ENCODE results near the gene NUDCD3.
A peak's percentile ranks its signal among the peaks of the same experiment; 100 is the strongest.
"Not testable (repeated sequence)": the region's sequence is repeated elsewhere in the genome, so short reads cannot be mapped to it uniquely, and the experiment has no call there.

The NUDCD3 gene

DNA sequence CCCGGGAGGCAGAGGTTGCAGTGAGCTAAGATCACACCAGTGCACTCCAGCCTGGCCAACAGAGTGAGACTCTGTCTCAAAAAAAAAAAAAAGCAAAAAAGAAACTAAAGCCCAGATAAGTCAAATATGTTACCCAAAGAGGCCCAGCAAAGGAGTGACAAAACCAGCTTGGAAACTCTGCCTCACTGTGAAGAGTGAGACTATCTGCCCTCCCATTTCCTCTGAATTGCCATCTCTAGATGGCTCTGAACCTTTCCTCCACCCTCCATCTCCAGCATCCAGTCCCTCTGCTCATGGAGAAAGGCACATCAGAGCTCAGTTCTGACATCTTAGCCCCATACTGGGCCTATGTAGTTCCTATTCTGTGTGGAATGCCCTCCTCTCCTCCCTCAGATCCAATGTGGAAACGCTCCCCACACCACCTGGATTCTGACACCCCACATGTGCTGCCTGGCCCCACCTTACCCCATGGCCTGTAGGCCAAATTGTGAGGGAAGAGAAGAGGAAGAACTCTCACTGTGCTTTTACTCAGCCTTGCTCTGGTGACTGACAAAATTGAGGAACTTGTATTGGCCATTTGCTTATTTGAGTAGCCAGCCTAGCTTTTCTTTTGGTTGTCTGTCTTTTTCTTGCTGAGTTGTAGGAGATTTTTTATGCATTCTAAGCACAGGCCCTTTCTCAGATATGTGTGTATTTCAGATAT is 18.0 kb upstream of the NUDCD3 start:
- DNase-seq (ENCODE audit: low read depth) = no peak
- TF ChIP-seq, protein P1, sequence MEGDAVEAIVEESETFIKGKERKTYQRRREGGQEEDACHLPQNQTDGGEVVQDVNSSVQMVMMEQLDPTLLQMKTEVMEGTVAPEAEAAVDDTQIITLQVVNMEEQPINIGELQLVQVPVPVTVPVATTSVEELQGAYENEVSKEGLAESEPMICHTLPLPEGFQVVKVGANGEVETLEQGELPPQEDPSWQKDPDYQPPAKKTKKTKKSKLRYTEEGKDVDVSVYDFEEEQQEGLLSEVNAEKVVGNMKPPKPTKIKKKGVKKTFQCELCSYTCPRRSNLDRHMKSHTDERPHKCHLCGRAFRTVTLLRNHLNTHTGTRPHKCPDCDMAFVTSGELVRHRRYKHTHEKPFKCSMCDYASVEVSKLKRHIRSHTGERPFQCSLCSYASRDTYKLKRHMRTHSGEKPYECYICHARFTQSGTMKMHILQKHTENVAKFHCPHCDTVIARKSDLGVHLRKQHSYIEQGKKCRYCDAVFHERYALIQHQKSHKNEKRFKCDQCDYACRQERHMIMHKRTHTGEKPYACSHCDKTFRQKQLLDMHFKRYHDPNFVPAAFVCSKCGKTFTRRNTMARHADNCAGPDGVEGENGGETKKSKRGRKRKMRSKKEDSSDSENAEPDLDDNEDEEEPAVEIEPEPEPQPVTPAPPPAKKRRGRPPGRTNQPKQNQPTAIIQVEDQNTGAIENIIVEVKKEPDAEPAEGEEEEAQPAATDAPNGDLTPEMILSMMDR (conservative IDR thresholded peaks at IDR 0.05; ENCODE audit: control insufficient read depth, insufficient read depth, low read depth, low read length) = no peak
- no peak overlapping the region for H3K4me3 ChIP-seq (ENCODE audit: control insufficient read depth, low read depth, low read length)

DNA sequence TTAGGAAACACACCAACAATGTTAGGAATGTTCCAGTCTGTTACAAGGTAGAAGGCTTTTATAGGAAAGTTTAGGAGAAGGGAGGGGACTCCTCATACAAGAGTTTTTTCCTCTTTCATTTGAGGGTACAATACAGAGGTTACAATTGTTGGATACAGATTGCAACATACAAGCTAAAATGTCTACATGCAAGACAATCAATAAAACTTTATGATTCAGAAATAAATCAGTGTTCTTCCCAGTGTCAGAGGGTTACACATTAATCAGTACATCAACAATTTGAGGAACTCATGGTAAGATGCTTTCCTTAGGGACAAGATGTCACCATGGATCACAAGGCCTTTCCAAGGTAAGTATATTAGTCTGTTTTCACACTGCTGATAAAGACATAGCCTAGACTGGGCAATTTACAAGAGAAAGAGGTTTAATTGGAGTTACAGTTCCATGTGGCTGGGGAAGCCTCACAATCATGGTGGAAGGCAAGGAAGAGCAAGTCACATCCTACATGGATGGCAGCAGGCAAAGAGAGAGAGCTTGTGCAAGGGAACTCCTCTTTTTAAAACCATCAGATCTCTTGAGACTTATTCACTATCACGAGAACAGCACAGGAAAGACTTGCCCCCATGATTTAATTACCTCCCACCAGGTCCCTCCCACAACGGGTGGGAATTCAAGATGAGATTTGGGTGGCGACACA is 16.3 kb upstream of the NUDCD3 start:
- not testable (repeated sequence) for H3K4me3 ChIP-seq (ENCODE audit: control insufficient read depth, low read depth, low read length); DNase-seq (ENCODE audit: low read depth)

DNA sequence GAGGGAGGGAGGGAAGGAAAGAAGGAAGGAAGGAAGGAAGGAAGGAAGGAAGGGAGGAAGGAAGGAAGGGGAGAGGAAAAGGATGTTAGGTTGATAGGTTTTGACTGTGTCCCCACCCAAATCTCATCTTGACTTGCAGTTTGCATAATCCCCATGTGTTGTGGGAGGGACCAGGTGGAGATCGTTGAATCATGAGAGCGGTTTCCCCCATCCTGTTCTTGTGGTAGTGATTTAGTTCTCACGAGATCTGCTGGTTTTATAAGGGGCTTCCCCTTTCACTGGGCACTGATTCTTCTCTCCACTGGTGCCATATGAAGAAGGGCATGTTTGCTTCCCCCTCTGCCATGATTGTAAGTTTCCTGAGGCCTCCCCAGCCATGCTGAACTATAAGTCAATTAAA is 15.1 kb upstream of the NUDCD3 start:
- peak; percentile 5 for DNase-seq (ENCODE audit: low read depth)
- TF ChIP-seq, protein P1 (conservative IDR thresholded peaks at IDR 0.05; ENCODE audit: control insufficient read depth, insufficient read depth, low read depth, low read length) = no peak

DNA sequence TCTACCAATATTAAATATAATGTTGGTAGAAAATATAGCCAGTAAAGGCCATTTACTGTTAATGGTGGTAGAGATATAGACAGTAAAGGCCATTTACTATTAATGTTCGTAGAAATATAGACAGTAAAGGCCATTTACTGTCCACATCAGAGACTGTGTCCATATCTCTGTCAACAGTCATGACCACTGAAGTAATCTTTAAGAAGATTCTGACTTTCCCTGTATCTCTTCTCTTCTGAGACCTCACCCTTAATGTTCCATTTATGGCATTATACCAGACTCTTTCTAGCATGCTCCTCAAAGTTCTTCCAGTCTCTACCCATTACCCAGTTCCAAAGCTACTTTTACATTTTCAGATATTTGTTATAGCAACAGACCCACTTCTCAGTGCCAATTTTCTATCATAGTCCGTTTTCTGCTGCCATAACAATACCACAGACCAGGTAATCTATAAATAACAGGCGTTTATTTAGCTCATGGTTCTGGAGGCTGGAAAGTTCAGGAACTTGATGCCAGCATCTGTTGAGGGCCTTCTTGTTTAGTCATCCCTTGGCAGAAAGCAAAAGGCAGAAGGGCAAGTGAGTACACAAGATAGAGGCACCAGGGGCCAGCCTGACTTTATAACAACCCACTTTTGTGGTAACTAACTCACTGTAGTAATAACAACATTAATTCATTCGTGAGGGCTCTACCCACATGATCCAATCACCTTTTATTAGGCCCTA is 7.9 kb upstream of the NUDCD3 start:
- DNase-seq (ENCODE audit: low read depth) = no peak
- TF ChIP-seq, protein P1 (conservative IDR thresholded peaks at IDR 0.05; ENCODE audit: control insufficient read depth, insufficient read depth, low read depth, low read length) = no peak
- H3K4me3 ChIP-seq (ENCODE audit: control insufficient read depth, low read depth, low read length) = no peak overlapping the region

More for the DNA sequence above, 15.1 kb upstream of the NUDCD3 start:
- no peak overlapping the region for H3K4me3 ChIP-seq (ENCODE audit: control insufficient read depth, low read depth, low read length)

DNA sequence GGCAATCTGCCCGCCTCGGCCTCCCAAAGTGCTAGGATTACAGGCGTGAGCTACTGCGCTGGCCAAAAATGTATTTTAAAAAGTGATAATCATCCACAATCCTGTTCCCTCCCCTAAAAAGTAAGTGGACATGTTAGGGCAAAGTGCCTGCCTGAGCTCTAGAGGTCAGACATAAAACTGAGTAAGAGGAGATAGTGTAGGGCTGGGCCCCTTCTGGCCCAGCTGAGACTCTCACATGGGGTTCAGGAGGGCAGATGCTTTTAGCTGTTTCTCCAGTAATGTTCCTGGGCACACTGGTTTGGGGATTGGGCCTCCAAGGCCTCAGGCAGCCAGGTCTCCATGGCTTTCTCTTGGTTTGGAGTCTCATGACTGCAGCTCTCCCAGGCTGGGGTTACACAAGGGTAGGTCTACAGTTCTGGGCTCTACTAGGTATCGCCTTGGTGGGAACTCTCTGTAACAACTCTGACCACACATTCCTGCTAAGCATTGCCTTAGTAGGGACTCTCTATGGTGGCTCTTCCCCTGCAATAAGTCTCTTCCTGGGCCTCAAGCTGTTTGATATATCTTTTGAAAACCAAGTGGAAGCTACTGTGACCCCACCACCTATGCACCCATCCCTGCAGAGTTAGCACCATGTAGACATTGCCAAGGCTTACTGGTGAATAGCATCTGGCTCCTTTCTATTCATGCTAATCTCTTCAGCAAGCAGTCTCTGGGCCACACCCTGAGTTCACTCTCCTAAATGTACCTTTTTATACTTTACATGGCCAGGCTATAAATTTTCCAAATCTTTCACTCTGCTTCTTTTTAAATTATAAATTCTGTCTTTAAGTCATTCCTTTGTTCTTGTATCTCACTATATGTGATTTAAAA is 6.9 kb upstream of the NUDCD3 start:
- DNase-seq (ENCODE audit: low read depth) = no peak
- H3K4me3 ChIP-seq (ENCODE audit: control insufficient read depth, low read depth, low read length) = no peak overlapping the region
- TF ChIP-seq, protein P1 (conservative IDR thresholded peaks at IDR 0.05; ENCODE audit: control insufficient read depth, insufficient read depth, low read depth, low read length) = no peak

DNA sequence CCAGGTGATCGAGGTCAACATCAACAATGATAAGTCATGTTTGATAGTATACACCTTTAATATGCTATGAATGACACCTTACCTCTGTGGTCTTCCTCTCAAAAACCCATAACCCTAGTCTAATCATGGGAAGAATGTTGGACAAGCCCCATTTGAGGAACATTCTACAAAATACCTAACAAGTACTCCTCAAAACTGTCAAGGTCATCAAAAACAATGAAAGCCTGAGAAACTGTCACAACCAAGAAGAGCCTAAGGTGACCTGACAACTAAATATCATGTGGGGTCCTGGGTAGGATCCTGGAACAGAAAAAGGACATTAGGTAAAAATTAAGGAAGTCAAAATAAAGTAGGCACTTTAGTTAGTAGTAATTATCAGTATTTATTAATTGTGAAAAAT is 5.9 kb upstream of the NUDCD3 start:
- no peak for DNase-seq (ENCODE audit: low read depth)
- no peak overlapping the region for H3K4me3 ChIP-seq (ENCODE audit: control insufficient read depth, low read depth, low read length)
- TF ChIP-seq, protein P1 (conservative IDR thresholded peaks at IDR 0.05; ENCODE audit: control insufficient read depth, insufficient read depth, low read depth, low read length) = no peak
